NCI-H345 treated with DMSO at 0.1 percent for 48 hours (cell line): ENCODE results near the gene KAT2A.

Experiments used
- DNase-seq: peaks from one replicate; lab custom pipeline; 2025; ENCODE audit not compliant: unreplicated experiment; lab: John Stamatoyannopoulos, UW

Gene KAT2A

DNA sequence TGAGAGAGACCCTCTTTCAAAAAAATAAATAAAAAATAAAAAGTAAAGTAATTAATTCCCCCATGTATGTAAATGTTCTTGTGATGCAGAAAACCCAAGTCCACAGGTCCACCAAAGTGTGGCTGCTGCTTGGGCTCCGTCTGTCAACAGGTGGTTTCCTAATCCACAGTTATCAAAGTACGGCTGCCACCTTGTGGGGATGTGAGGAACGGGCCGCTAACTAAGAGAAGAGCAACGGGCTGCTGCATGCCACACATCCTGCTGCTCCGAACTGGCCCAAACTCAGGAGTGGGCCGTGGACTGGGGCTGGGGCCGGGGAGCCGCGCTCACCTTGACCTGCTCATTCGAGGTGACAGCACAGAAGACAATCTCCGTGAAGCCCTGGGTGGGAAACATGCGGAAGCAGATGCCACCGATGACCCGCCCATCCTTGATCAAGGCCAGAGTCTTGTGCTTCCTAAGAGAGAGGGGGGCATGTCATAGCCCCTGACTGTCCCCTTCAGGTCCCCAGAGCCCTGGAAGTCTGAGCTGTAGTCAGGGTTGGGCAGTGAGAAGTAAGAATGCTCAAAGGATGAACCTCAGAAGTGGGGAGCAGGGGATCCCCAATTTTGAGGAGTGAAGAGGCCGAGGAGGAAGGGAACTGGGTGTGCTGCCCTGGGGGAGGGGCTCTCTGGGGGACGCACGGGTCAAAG lies 4.3 kb downstream of the KAT2A start:
- peak; percentile 47 for DNase-seq

DNA sequence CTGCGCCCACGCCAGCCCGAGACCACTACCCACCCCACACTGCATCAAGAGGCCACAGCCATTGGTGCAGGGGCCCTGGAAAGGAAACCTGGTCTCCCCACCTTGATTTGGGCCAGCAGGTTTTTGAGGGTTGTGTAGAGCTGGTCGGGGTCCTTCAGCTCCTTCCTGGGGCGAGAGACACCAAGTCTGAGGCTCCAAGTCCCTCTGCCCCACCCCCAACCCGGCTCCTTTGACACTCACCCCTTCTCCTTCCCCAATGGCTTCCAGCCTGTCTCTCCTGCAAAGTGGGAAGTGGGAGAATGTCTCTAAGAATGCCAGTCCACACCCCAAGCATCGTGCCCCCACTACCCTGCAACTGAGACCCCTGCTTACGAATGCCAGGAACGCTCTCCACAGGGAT lies 7.0 kb downstream of the KAT2A start:
- DNase-seq, result no peak

DNA sequence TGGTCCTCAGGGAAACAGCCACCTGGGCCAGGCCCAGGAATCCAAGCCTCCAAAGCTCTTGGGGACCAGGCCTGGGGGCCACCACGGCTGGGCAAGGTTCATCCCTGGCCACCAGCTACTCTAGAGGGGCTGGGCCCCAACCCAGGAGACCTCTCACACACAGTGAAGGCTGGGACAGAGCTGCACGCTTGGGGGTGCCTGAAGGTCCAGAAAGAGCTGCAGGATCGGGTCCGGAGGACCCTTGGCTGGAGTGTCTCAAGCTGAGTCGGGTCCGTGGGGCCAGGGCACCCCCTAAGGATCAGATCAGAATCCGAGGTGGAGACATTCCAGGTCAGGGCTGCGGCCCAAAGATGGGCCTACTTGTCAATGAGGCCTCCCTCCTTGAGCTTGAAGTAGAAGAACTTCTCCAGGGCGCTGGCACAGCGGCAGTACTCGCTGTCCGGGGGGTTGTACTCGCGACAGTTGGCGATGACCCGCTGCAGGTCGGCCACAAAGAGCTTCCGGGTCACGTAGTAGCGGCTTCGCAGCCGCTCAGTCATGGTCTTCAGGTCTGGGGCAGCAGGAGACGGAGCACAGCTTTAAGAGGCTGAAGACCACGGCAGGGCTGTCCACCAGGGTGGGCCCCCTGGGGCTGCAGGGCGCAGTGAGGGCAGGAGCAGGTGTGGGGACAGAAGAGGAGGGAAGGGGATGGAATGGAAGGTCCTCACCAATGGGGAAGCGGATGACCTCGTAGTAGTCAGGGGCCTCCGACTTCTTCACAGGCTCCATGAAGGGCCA lies 7.7 kb downstream of the KAT2A start:
- no peak for DNase-seq

DNA sequence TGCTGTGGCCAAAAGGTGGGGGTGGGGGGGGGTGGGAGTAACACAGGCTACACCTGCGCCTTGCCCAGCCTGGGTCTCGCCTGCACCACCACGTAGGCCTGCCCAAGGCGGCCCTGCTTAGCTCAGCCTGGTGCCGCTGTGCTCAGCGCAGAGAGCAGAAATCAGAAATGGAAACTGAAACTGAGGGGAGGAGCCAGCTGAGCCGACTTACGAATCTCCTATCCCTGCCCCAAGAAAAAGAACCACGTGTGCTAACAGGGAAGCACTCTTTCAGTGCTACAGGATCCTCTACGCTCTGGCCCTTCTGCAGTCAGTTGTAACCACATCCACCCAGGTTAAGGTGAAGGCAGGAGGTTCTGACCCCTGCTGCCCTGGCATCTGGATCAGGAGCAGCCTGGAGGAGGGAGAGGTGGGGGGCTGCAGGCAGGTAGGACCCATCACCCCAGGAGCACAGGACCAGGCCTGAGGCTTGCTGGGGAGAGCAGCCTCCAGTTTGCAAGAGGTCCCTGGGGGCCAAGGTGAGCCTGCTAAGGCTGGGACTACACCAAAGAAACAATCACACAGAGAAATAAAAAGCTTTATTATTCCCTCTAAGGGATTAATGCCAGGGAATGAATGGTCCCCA lies 8.5 kb downstream of the KAT2A start, which contains the start of gene DHX58:
TSS of gene DHX58 (minus strand) at position 163 of the 625 bp plus-strand sequence. CDS start 822 bp downstream, outside the sequence.
- no peak for DNase-seq

DNA sequence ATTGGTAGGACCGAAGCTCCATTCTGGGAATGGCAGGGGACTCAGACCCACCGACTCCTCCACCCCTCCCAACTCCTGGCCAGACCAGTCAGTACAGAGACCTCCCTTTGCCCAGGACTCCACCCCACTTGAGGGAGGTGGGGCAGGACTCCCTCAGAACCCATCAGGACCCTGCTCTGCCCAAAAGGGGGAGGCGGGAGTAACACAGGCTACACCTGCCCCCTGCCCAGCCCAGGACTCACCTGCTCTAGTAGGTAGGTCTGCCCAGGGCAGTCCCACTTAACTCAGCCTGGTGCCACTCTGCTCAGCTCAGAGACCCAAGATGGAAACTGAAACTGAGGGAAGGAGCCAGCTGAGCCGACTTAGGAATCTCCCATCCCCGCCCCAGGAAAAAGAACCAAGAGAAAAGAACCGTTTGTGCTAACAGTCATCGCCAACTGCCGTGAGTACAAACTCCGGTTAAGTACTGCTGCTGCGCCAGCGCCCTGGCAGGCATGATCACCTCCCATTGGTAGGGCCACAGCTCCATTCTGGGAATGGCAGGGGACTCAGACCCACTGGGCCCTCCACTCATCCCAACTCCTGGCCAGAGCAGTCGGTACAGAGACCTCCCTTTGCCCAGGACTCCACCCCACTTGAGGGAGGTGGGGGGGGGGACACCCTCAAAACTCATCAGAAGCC lies 9.2 kb downstream of the KAT2A start:
- no peak for DNase-seq

DNA sequence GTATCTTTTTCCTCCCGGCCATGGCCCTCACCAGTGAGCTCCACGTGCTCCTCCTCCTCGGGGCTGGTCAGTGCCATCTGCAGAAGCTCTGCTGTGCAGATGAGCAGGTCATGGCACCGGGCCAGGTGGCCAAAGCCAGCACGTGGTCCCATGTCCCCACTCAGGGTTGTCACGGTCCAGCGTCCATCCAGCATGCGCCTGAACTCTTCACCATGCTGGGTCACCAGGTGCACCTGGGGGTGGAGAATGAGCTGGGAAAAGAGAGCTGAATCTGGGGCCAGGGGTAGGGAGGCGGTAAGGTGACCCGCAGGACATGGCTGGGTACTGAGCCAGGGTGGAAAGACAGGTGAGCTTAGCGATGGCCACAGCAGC lies 9.9 kb downstream of the KAT2A start:
- no peak for DNase-seq

DNA sequence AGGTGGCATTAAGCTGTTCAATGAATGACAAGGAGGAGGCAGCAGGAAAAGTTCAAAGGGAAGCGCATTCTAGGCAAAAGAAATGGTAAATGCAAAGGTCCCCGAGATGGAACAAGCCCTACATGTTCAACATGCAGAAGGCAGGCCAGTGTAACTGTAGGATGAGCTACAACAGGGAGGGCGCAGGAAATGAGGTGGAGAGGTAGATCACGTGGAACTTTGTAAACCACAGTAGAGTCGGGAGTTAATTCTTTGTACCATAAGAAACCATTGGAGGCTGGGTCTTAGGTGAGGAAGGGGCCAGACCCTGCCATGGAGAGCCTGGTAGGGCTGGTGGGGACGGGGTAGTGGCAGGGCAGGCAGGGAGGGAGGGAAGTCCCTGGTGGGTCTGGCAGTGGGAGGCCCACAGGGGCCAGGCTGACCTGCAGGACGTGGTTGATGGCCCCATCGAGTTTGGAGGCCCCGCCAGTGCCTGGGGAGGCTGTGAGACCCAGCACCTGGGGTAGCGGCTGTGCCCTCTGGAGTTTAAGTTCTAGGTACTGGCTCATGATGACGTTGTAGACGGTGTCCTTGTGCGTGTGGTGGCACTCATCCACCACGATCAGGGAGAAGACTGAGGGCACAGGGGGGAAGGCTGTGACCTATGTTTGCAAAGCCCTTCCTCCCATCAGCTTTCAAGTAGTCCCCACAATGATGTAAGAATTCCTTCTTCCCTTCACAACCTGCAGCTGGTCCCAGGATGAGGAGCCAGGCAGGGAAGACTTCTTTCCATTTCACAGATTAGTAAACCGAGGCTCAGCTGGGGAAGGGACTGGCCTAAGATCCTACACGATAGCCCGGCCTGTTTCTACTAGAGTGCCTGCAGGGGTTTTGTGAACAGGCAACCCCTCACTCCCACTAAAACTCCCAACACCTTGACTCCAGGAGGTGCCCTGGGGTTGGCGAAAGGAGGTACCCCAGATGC lies 10.6 kb downstream of the KAT2A start:
- no peak for DNase-seq

DNA sequence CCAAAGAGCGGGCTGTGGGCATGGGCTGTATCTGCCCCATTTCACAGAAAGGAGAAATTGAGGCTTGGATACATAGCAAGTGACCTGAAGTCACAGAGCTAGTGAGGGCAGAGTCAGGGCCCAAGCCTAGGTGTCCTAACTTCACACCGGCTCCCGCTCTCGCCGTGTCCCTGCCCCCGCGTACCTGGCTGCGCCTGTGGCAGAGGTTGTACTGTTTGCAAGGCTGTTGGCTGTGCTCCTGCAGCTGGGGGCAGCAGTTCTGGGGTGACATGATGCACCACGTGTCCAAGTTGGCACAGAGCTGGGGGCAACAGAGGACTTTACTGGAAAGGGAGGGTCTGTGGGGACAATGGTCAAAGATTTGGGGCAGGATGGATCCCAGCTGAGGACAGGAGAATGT lies 12.1 kb downstream of the KAT2A start:
- DNase-seq, result no peak

DNA sequence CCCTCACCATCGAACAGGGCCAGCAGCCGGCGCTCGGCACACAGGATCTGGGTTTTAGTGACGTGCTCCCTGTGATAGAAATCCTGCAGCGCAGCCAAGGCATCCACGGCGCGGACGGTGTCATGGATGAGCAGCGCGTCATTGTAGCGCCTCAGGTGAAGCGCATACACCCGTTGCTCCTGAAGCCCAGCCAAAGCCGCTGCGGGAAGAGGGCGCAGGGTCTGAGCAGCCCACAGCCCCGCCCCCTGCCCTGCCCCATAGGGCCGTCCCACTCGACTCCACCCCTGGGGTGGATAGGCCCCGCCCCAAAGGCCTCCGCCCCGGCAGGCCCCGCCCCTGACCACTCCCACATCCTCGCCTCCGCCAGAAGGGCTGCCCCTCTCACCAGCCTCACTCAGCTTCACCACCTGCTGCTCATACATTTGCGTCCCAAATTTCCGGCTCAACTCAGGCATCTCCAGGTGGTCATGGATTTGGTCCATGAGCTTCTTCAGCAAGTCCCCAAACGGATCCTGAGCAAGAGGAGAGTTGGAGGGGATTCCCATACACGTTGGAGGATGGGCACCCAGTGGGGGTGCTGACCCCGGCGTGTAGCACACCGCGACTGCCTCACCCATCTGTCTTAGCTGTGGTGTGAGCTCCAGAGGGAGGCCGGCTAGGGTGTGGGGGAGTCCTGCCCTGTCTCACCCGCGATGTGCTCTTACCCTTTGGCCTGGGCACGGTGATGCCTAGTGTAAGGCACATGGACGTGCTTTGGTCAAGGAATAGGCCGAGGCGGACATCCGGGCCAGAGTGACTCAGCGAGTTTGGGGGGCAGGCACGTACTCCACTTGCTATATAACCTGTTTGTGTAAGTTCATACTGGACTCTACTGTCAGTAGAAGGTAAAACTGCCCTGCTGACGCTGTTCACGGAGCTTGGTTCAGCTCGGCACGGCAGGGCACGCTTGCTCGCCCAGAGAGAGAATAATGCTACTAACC lies 13.3 kb downstream of the KAT2A start:
- DNase-seq, result peak; percentile 42

DNA sequence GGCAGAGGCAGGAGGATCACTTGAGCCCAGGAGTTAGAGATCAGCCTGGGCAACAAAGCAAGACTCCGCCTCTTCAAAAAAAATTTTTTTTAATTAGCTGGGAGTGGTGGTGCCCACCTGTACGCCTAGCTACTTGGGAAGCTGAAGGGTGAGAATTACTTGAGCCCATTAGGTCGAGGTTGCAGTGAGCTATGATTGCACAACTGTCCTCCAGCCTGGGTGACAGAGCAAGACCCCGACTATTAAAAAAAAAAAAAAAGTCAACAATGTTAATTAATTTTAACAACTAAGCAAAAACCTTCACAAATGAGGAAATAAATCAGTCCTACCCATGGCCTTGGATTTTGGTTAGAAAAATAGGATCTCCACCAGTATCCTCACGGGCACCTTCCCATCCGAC lies 14.0 kb downstream of the KAT2A start:
- DNase-seq, result no peak

DNA sequence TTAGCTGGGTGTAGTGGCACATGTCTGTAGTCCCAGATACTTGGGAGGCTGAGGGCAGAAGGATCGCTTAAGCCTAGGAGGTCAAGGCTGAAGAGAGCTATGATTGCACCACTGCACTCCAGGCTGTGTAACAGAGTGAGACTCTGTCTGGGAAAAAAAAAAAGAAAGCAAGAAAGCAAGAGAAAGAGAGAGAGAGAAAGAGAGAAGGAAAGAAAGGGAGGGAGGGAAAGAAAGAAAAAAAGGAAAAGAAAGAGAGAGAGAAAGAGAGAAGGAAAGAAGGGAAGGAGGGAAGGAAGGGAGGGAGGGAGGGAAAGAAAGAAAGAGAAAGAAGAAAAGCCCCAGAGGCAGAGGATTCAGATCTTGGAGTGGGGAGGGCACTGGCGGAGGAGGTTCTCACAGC lies 15.2 kb downstream of the KAT2A start:
- no peak for DNase-seq

DNA sequence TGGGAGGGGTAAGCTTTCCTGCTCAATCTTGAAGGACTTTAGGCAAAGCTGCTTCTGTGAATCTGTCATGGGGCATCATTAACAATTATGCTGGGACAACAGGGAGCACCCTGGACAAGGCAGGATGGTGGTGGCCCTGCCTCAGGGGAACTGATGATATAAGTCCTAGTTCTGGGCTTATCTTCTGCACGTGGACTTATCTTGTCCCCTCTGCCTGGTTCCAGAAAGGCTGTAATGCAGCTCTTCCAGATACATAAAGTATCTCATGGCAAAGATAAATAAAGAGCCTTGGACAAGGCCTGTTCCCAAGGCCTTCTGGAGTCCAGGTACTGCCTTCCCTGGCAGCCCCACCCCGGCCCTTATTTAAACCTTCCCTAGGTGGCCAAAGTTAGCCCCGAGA lies 16.9 kb downstream of the KAT2A start:
- no peak for DNase-seq

DNA sequence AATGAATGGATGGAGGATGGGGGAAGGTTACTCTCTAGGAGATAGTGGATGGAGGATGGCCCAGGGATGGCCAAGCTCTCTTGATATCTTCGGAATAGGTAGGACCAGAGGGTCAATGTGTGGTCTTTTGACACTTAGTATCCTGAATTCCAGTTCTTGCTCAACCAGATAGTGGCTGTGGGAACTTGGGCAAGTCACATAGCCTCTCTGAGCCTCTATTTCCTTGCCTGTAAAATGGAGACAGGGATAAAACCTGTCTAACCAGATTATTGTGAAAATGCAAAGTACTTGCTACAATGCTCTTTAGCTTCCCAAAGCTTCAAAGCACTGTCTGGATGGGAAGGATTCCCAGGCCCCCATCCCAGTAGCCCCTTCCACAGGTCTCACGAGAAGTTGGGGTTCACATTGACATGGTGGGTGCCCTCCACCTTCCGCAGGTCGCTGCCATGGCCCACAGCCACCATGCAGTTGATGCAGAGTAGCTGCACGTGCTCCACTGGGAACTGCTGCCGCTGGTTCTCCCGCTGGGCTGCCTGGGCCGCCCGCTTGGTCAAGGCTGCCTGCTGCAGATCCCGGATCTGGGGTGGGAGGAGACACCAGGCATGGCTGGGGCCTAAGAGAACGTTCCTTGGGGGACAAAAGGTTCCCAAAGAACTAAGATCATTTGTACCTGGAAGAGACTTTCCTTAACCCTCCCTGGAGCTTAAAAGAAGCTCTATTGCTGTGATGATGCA lies 17.8 kb downstream of the KAT2A start:
- no peak for DNase-seq

DNA sequence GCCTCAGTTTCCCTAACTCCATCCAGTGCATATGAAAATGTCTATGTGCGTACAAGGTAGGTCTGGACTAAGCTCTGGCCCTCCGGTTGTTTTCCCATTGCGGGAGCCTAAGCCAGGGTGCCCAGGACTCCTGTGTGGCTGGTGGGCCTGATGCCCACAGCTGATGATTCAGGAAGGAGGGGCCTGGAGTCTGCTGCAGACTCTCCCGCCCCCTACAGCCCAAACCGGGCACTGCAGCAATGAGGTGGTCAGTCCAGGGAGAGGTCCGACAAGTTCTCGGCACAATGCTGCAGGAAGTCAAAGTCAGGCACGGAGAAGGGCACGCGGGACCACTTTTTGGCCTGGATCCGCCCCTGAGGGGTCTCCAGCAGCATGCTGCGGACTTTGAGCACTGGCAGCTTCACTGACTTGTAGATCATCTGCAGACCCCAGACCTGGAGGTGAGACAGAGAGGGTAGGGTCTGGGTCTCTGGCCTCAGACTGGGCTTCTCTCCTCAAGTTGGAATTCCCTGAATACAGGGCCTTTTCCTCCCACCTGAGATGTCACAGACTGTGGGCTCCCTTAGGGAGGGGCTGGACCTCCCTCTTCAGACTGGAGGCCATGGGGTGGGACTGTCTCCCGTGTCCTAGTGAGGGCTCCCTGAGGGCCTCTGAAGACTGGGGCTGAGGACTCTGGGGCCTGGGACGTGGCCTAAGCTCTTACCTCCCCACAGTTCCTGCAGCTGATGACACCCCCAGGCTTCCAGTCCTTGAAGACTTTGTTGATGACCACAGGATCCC lies 19.5 kb downstream of the KAT2A start:
- peak; percentile 28 for DNase-seq

DNA sequence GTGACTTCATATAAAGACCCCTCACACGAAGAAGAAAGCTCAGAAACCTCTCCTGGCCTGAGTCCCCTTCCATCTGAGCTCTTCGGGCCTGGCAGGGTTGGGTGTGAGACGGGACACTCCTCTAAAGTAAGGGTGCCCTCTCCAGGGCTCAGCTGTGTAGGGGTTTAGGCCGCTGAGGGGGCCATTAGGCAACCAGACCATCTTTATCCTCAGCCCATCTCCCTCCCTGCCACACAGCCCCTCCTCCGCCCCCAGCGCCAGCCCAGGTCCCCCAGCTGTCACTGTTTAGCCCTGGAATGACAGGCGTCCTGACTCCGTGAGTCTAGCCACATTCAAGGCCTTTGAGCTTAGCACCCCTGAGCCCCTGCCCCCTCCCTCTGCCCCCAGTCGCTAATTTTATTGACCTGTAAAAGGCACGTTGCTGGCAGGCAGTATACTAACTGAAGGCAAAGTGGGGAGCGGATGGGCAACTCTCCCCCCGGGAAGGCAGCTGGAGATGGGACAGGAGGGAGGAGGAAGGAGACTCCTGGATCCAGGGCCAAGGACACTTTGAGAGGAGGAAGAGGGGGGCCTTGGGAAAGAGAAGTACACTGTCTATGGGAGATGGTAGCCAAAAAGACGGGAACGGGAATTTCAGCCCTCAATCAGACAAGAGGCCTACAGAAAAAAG lies 22.3 kb downstream of the KAT2A start:
- no peak for DNase-seq

DNA sequence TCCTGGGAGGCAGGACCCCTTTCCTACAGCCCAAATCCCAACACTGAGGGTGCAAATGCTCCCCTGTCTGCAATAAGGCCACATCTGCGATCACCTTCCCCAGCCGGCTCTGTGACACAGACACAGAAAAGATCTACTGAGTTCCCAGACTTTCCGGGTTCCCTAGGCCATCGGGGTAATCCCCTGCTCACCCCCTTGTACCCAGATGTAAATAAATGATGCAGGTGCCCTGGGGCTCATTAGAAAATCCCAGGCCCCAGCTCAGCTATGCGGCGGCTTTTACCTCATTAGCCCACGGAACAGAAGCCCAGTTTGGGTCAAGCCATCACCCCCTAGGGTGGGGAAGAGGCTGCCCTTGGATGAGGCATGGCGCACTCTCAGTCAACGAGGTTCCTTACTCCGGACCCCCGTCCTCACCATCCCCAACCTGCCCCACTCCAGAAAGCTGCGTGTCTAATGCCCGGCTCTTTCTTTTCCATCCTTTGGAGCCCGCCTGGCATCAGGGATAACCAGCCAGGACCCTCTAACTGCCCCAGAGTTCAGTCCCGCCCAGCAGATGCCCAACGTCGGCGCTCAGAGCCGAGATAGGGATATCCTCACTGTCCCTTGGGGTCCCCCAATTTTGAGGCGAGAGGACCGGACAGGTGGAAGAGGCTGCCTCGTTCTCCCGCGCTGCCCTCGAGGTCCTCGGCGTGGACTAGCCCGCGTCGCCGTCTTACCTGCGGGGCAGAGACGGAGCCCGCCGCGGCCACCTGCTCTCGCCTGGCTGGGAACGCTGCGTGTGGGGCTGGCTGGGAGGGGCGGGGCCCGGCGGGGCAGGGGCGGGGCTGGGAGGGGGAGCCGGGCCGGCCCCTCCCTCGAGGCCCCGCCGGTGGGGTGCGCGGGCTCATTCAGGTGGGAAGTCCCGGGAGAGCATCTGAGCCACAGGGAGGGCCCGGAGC lies 23.2 kb downstream of the KAT2A start, which contains the start of gene ZNF385C:
TSS of gene ZNF385C (minus strand) at position 783 of the 941 bp plus-strand sequence. CDS start 35,417 bp downstream, outside the sequence.
- no peak for DNase-seq
